Neuron (in vitro differentiated cells): ENCODE data around the gene NKPD1.

Experiments
- H2AFZ ChIP-seq: one replicate; pipeline ENCODE4 v1.6.1; 2013; ENCODE audit warnings: low read depth, mild to moderate bottlenecking, inconsistent platforms, low read length, moderate library complexity
- H3K27me3 ChIP-seq: one replicate; pipeline ENCODE4 v1.6.1; 2013; ENCODE audit warnings: low read length; ENCODE audit not compliant: insufficient read depth
- H3K36me3 ChIP-seq: one replicate; pipeline ENCODE4 v1.6.1; 2013; ENCODE audit warnings: low read length; ENCODE audit not compliant: insufficient read depth
- H3K4me1 ChIP-seq: one replicate; pipeline ENCODE4 v1.6.1; 2013; ENCODE audit warnings: low read length; ENCODE audit not compliant: insufficient read depth
- H3K4me3 ChIP-seq: 2 replicates; pipeline ENCODE4 v1.5.1; 2013; ENCODE audit warnings: mild to moderate bottlenecking, low read length, moderate library complexity
- H3K9me3 ChIP-seq: one replicate; pipeline ENCODE4 v1.6.1; 2013; ENCODE audit warnings: low read length

NKPD1 gene

GRCh38 chr19:45137179-45137761 lies 23.5 kb downstream of the NKPD1 start:
- Histone ChIP-seq H3K4me3 (no peak overlapping the region), H3K36me3 (peaks cover 16% of the 10 kb centered on the region), H3K4me1 (peaks cover 17% of the 10 kb centered on the region), H3K9me3 (no peaks in the 10 kb centered on the region), H3K27me3 (no peaks in the 10 kb centered on the region), H2AFZ (no peak overlapping the region)

- Histone ChIP-seq H3K36me3 (peaks cover 10% of the 10 kb centered on the region), H3K9me3 (no peaks in the 10 kb centered on the region), H3K4me3 (no peak overlapping the region), H3K27me3 (no peaks in the 10 kb centered on the region), H2AFZ (no peak overlapping the region), H3K4me1 (peaks cover 17% of the 10 kb centered on the region)
Observed at GRCh38 chr19:45136507-45137178, 24.1 kb downstream of the NKPD1 start.

- no peak overlapping the region for H2AFZ ChIP-seq
- no peaks in the 10 kb centered on the region for H3K9me3 ChIP-seq
- no peaks in the 10 kb centered on the region for H3K27me3 ChIP-seq
- no peak overlapping the region for H3K4me3 ChIP-seq
- H3K4me1 ChIP-seq = peaks cover 17% of the 10 kb centered on the region
- no peaks in the 10 kb centered on the region for H3K36me3 ChIP-seq
Observed at GRCh38 chr19:45135176-45135885, 25.5 kb downstream of the NKPD1 start.

- H3K4me3 ChIP-seq = no peak overlapping the region
- no peaks in the 10 kb centered on the region for H3K36me3 ChIP-seq
- no peaks in the 10 kb centered on the region for H3K27me3 ChIP-seq
- no peaks in the 10 kb centered on the region for H3K9me3 ChIP-seq
- H2AFZ ChIP-seq = no peak overlapping the region
- H3K4me1 ChIP-seq = peaks cover 17% of the 10 kb centered on the region
Observed at GRCh38 chr19:45133661-45134060, 27.1 kb downstream of the NKPD1 start.

GRCh38 chr19:45130888-45131615 lies 29.7 kb downstream of the NKPD1 start:
- H3K36me3 ChIP-seq = no peaks in the 10 kb centered on the region
- H3K4me1 ChIP-seq = peaks cover 3% of the 10 kb centered on the region

GRCh38 chr19:45130236-45130635 lies 30.5 kb downstream of the NKPD1 start:
- Histone ChIP-seq H3K36me3 (no peaks in the 10 kb centered on the region), H2AFZ (no peak overlapping the region), H3K9me3 (no peaks in the 10 kb centered on the region), H3K4me3 (no peak overlapping the region), H3K27me3 (no peaks in the 10 kb centered on the region), H3K4me1 (no peaks in the 10 kb centered on the region)

More at GRCh38 chr19:45130888-45131615, 29.7 kb downstream of the NKPD1 start:
- Histone ChIP-seq H3K4me3 (no peak overlapping the region), H3K27me3 (no peaks in the 10 kb centered on the region), H3K9me3 (no peaks in the 10 kb centered on the region), H2AFZ (no peak overlapping the region)

- no peak overlapping the region for H3K4me3 ChIP-seq
Observed at GRCh38 chr19:45128806-45129205, 32.0 kb downstream of the NKPD1 start.

GRCh38 chr19:45128146-45128545 lies 32.6 kb downstream of the NKPD1 start:
- Histone ChIP-seq H3K4me3 (no peak overlapping the region), H3K9me3 (no peaks in the 10 kb centered on the region), H3K4me1 (no peaks in the 10 kb centered on the region), H2AFZ (no peak overlapping the region), H3K27me3 (no peaks in the 10 kb centered on the region), H3K36me3 (no peaks in the 10 kb centered on the region)

More at GRCh38 chr19:45128806-45129205, 32.0 kb downstream of the NKPD1 start:
- Histone ChIP-seq H3K36me3 (no peaks in the 10 kb centered on the region), H3K9me3 (no peaks in the 10 kb centered on the region), H3K4me1 (no peaks in the 10 kb centered on the region), H2AFZ (no peak overlapping the region), H3K27me3 (no peaks in the 10 kb centered on the region)

GRCh38 chr19:45126654-45127053 lies 34.1 kb downstream of the NKPD1 start:
- no peaks in the 10 kb centered on the region for H3K4me1 ChIP-seq
- no peak overlapping the region for H2AFZ ChIP-seq
- H3K9me3 ChIP-seq = no peaks in the 10 kb centered on the region
- H3K4me3 ChIP-seq = no peak overlapping the region
- H3K36me3 ChIP-seq = no peaks in the 10 kb centered on the region
- H3K27me3 ChIP-seq = no peaks in the 10 kb centered on the region

- Histone ChIP-seq H3K4me3 (no peak overlapping the region), H3K9me3 (no peaks in the 10 kb centered on the region), H3K36me3 (no peaks in the 10 kb centered on the region), H3K4me1 (no peaks in the 10 kb centered on the region), H2AFZ (no peak overlapping the region), H3K27me3 (no peaks in the 10 kb centered on the region)
Observed at GRCh38 chr19:45125975-45126493, 34.7 kb downstream of the NKPD1 start.

GRCh38 chr19:45125360-45125759 lies 35.4 kb downstream of the NKPD1 start:
- no peaks in the 10 kb centered on the region for H3K9me3 ChIP-seq
- no peak overlapping the region for H3K4me3 ChIP-seq
- H3K36me3 ChIP-seq = no peaks in the 10 kb centered on the region
- no peaks in the 10 kb centered on the region for H3K4me1 ChIP-seq
- no peak overlapping the region for H2AFZ ChIP-seq
- H3K27me3 ChIP-seq = no peaks in the 10 kb centered on the region

GRCh38 chr19:45124021-45124420 lies 36.8 kb downstream of the NKPD1 start:
- Histone ChIP-seq H3K4me3 (no peak overlapping the region), H2AFZ (no peak overlapping the region), H3K27me3 (no peaks in the 10 kb centered on the region), H3K9me3 (no peaks in the 10 kb centered on the region), H3K4me1 (no peaks in the 10 kb centered on the region), H3K36me3 (no peaks in the 10 kb centered on the region)

GRCh38 chr19:45123440-45123850 lies 37.3 kb downstream of the NKPD1 start:
- Histone ChIP-seq H3K36me3 (no peaks in the 10 kb centered on the region), H3K4me3 (no peak overlapping the region), H3K4me1 (peaks cover under 1% of the 10 kb centered on the region)

More at GRCh38 chr19:45123440-45123850, 37.3 kb downstream of the NKPD1 start:
- H2AFZ ChIP-seq = no peak overlapping the region
- no peaks in the 10 kb centered on the region for H3K9me3 ChIP-seq
- no peaks in the 10 kb centered on the region for H3K27me3 ChIP-seq
